MG63 (cell line): ENCODE measurements around the gene YY1. TPM values are rescaled to one million over a fixed set of nuclear protein-coding genes. Genes with fewer than 3 reads are reported as not detected.
"Not testable (repeated sequence)": the region's sequence is repeated elsewhere in the genome, so short reads cannot be mapped to it uniquely, and the experiment has no call there.

Experiments used
- DNase-seq: peaks from one replicate; pipeline ENCODE4 v3.0.0-alpha.2; 2020
- H3K27me3 ChIP-seq: fragments of 250-450 bp; sonication (Bioruptor Pico); 2 replicates; pipeline ENCODE4 v1.5.1; 2020; ENCODE audit warnings: mild to moderate bottlenecking, moderate library complexity
- H3K36me3 ChIP-seq: fragments of 250-450 bp; sonication (Bioruptor Pico); 2 replicates; pipeline ENCODE4 v1.5.1; 2020; ENCODE audit warnings: mild to moderate bottlenecking, moderate library complexity
- H3K4me3 ChIP-seq: fragments of 250-450 bp; sonication (Bioruptor Pico); 2 replicates; pipeline ENCODE4 v1.5.1; 2020; ENCODE audit warnings: mild to moderate bottlenecking, moderate library complexity
- H3K9me3 ChIP-seq: fragments of 250-450 bp; sonication (Bioruptor Pico); 2 replicates; pipeline ENCODE4 v1.5.1; 2020; ENCODE audit warnings: mild to moderate bottlenecking, moderate library complexity
- total RNA-seq: library from RNA; depleted of rRNA; stranded (reverse); fragments of >200 nt; shearing (Covaris generic); gene quantifications from 2 replicates; pipeline ENCODE4 v1.2.3, GENCODE V29; 2014; ENCODE audit warnings: low replicate concordance

Gene YY1
- total RNA-seq, 1 experiment from 2014 or later, result 34.1 TPM

GRCh38 chr14:100286484-100287191, 47.7 kb downstream of the YY1 start:
- DNase-seq, result no peak
- Histone ChIP-seq H3K36me3 (no peaks in the 10 kb centered on the region), H3K27me3 (no peaks in the 10 kb centered on the region), H3K4me3 (no peak overlapping the region), H3K9me3 (no peaks in the 10 kb centered on the region)

- no peak for DNase-seq
- Histone ChIP-seq H3K9me3 (no peaks in the 10 kb centered on the region), H3K27me3 (no peaks in the 10 kb centered on the region), H3K36me3 (no peaks in the 10 kb centered on the region), H3K4me3 (no peak overlapping the region)
Measured at GRCh38 chr14:100287202-100287997, 48.5 kb downstream of the YY1 start.

GRCh38 chr14:100287998-100288295, 49.0 kb downstream of the YY1 start:
- H3K9me3 ChIP-seq, H3K36me3 ChIP-seq, H3K27me3 ChIP-seq, H3K4me3 ChIP-seq, DNase-seq: not testable (repeated sequence)

GRCh38 chr14:100288382-100289185, 49.6 kb downstream of the YY1 start:
- no peaks in the 10 kb centered on the region for H3K9me3 ChIP-seq
- no peak for DNase-seq
- no peaks in the 10 kb centered on the region for H3K36me3 ChIP-seq
- H3K4me3 ChIP-seq, result no peak overlapping the region
- no peaks in the 10 kb centered on the region for H3K27me3 ChIP-seq

- Histone ChIP-seq H3K4me3 (no peak overlapping the region), H3K9me3 (no peaks in the 10 kb centered on the region), H3K27me3 (no peaks in the 10 kb centered on the region), H3K36me3 (no peaks in the 10 kb centered on the region)
- no peak for DNase-seq
Measured at GRCh38 chr14:100289916-100290606, 51.1 kb downstream of the YY1 start.

- Histone ChIP-seq H3K36me3 (no peaks in the 10 kb centered on the region), H3K4me3 (no peak overlapping the region), H3K27me3 (no peaks in the 10 kb centered on the region), H3K9me3 (no peaks in the 10 kb centered on the region)
- no peak for DNase-seq
Measured at GRCh38 chr14:100290607-100291304, 51.8 kb downstream of the YY1 start.

- Histone ChIP-seq H3K27me3 (no peaks in the 10 kb centered on the region), H3K36me3 (no peaks in the 10 kb centered on the region), H3K9me3 (no peaks in the 10 kb centered on the region), H3K4me3 (no peak overlapping the region)
- DNase-seq, result no peak
Measured at GRCh38 chr14:100291305-100292075, 52.5 kb downstream of the YY1 start.

GRCh38 chr14:100292301-100292775, 53.4 kb downstream of the YY1 start:
- H3K9me3 ChIP-seq, result no peaks in the 10 kb centered on the region
- no peaks in the 10 kb centered on the region for H3K27me3 ChIP-seq
- no peaks in the 10 kb centered on the region for H3K36me3 ChIP-seq
- H3K4me3 ChIP-seq, result no peak overlapping the region
- no peak for DNase-seq

GRCh38 chr14:100292776-100293461, 54.0 kb downstream of the YY1 start:
- H3K9me3 ChIP-seq, result no peaks in the 10 kb centered on the region
- no peaks in the 10 kb centered on the region for H3K36me3 ChIP-seq
- no peak for DNase-seq
- no peak overlapping the region for H3K4me3 ChIP-seq
- no peaks in the 10 kb centered on the region for H3K27me3 ChIP-seq

GRCh38 chr14:100293497-100294212, 54.7 kb downstream of the YY1 start:
- H3K36me3 ChIP-seq, result no peaks in the 10 kb centered on the region
- H3K4me3 ChIP-seq, result no peak overlapping the region
- H3K9me3 ChIP-seq, result no peaks in the 10 kb centered on the region
- DNase-seq, result no peak
- no peaks in the 10 kb centered on the region for H3K27me3 ChIP-seq

GRCh38 chr14:100294213-100294962, 55.4 kb downstream of the YY1 start:
- Histone ChIP-seq H3K36me3 (no peaks in the 10 kb centered on the region), H3K27me3 (no peaks in the 10 kb centered on the region), H3K4me3 (no peak overlapping the region), H3K9me3 (no peaks in the 10 kb centered on the region)
- no peak for DNase-seq

- Histone ChIP-seq H3K9me3 (no peaks in the 10 kb centered on the region), H3K36me3 (no peaks in the 10 kb centered on the region), H3K27me3 (no peaks in the 10 kb centered on the region), H3K4me3 (no peak overlapping the region)
- no peak for DNase-seq
Measured at GRCh38 chr14:100294963-100295330, 56.0 kb downstream of the YY1 start.

GRCh38 chr14:100295376-100296105, 56.6 kb downstream of the YY1 start:
- no peak for DNase-seq
- Histone ChIP-seq H3K36me3 (no peaks in the 10 kb centered on the region), H3K9me3 (no peaks in the 10 kb centered on the region), H3K27me3 (no peaks in the 10 kb centered on the region), H3K4me3 (no peak overlapping the region)
